OCI-M1 (cell line): ENCODE measurements around the gene ADGRG1.
"Not testable (repeated sequence)": the region's sequence is repeated elsewhere in the genome, so short reads cannot be mapped to it uniquely, and the experiment has no call there.

Source experiments
- DNase-seq: peaks from one replicate; lab custom pipeline; 2025; lab: John Stamatoyannopoulos, UW

The ADGRG1 gene

DNA sequence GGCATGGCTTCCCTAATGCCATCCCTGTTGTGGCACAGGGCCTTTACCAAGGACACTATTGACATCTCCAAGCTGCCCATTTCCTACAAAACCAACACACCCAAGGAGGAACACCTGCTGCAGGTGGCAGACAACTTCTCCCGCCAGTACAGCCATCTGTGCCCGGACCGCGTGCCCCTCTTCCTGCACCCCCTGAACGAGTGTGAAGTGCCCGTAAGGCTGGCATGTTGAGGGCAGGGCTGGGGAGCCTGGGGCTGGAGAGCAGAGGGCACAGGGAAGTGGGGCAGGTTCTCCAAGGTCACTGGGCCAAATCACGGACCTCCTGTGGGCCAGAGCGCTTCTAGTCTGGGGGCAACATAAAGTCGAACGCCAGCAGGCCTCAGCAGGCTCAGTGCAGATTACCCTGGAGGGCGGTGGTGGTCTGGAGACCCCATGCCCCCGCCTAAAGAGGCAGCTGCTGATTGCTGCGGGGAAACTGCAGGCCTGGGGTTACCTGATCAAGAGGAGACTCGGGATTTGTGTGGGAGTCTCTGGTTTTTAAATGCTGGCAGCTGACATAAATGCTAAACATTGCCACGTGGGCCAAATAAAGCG, 70.5 kb downstream of the ADGRG1 start:
- DNase-seq, result no peak

- DNase-seq, result no peak
These were observed 71.1 kb downstream of the ADGRG1 start for GRCh38 chr16:57699481-57699880.

DNA sequence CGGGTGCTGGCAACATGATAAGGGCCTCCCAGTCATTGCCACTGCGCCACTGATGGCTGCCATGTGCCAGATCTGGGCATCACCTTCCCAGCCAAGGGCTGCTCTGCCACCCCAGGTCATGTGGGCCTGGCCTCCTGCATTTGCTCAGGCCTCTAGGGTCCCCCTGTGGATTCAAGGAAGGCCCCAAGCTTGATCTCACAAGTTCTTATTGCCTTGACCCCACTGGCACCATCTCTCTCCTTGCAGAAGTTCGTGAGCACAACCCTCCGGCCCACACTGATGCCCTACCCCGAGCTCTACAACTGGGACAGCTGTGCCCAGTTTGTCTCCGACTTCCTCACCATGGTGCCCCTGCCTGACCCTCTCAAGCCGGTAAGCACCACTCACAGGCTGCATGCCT, 71.5 kb downstream of the ADGRG1 start:
- DNase-seq, result no peak

- DNase-seq, result peak; percentile 62
These were observed 72.5 kb downstream of the ADGRG1 start for GRCh38 chr16:57700781-57701551.

- no peak for DNase-seq
These were observed 73.4 kb downstream of the ADGRG1 start for GRCh38 chr16:57701759-57702371.

DNA sequence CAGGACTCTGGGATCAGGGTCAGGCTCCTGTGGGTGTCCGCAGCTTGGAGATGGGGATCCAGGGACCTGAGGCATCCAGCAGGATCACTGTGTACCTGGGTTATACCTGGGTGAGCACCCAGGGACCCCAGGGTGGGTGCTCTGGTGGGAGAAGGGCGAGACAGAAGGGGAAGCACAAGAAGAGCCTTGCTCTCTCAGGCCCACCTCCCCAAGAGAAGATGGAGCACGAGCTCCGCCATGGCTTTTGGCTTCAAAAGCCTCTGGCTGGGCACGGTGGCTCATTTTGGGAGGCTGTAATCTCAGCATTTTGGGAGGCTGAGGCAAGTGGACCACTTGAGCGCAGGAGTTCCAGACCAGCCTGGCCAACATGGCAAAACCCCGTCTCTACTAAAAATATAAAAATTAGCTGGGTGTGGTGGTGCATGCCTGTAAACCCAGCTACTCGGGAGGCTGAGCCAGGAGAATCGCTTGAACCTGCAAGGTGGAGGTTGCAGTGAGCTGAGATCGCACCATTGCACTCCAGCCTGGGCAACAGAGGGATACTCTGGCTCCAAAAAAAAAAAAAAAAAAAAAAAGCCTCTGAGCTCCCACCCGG, 75.1 kb downstream of the ADGRG1 start:
- DNase-seq, result no peak

DNA sequence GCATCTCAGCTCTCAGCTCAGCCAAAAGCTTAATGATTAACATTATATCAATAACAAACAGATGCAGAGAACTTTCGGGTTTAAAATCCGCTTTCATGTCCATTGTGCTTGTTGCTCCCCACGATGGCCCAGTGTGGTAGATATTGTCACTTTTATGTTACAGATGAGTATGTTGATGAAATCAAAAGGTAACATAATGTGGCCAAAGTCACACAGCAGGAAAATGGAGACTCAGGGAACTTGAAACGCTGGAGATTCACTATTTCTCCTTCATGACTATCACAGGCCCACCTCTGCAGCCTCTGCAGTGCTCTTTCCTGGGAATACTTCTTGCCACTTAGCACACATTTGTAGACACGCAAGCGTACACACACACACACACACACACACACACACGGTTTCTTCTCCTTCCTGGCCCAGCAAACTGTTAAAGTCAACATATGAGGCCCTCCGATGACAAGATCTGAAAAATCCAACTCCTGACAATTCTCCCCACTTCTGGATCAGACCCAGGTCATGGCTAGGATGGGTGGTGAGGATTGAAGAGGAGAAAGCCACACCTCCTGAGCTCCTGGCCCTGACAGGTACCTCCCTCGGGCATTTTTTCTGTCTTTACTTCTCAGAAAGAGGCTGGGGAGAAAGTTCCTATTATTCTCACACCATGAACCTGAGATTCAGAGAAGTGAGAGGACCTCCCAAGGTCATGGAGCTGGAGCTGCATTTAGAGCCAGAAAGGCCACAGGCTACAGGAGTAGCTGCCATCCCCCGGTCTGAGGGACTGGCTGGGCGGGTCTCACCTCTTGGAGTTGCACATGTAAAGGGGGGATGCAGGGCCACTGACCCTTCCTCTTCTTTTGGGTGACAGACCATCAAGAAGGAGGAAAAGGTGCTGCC, 75.8 kb downstream of the ADGRG1 start:
- DNase-seq, result no peak

GRCh38 chr16:57704905-57705852, 76.7 kb downstream of the ADGRG1 start:
- DNase-seq, result no peak

DNA sequence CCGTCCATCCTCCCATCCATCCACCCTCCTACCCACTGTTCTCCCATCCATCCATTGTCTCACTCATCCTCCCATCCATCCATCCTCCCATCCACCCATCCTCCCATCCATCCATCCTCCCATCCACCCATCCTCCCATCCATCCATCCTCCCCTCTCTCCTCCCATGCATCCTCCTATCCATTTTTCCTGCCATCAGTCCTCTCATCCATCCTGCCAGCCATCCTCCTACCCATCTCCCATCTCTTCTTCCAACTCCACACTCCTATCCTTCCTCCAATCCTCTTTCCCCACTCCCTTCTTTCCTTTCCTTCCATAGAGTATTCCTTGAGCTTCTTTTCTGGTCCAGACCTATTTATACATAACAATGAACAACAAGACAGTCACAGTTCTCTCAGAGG, 78.3 kb downstream of the ADGRG1 start:
- no peak for DNase-seq

DNA sequence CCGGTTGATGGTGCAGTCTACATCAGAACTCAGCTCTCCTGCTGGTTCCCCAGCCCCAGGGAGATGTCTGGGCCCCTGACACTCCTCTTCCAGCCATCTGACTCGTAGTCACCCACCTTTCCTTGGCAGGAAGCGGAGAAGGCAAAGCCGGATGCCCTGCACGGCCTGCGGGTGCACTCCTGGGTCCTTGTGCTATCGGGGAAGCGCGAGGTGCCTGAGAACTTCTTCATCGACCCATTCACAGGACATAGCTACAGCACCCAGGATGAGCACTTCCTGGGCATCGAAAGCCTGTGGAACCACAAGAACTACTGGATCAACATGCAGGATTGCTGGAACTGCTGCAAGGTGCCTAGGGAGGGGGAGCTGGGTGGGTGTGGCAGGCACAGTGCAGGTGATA, 78.9 kb downstream of the ADGRG1 start:
- DNase-seq, result no peak

DNA sequence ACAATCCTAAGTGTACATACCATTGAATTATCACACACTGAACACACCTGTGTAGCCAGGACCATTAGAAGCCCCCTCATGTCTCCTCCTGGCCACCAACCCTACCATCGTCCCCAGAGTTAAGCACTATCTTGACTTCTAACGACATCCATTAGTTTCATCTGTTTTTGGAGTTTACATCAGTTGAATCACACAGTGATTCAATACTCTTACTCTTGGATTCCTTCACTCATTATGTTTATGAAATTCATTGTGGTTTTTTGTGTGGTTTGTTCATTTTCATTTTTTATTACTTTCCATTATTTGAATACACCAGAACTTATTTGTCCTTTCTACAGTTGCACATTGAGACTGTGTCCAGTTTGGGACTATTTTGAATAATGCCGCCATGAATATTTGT, 79.7 kb downstream of the ADGRG1 start:
- DNase-seq, result no peak

DNA sequence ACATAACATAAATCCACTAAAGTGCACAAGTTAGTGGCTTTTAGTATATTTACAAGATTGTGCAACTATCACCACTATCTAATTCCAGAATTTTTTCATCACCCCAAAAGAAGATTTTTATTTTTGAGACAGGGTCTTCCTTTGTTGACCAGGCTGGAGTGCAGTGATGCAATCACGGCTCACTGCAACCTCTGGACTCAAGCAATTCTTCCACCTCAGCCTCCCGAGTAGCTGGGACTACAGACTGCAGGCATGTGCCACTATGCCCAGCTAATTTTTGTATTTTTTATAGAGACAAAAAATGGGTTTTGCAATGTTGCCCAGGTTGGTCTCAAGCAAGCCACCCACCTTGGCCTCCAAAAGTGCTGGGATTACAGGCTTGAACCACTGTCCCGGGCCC, 81.2 kb downstream of the ADGRG1 start:
- DNase-seq, result no peak

DNA sequence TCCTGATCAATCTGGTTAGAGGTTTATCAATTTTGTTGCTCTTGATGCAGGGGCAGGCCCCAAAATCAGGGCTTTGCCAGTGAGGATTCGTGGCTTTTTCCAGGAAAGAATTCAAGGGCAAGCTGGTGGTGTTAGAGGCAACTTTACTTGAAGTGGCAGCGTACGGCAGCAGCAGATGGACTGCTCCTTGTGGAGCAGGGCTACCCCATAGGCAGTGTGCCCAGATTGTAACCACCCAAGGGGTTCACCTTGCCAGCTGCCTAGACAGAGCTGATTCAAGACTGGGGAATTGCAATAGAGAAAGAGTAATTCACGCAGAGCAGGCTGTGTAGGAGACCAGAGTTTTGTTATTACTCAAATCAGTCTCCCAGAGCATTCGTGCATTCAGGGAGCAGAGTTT, 82.9 kb downstream of the ADGRG1 start:
- no peak for DNase-seq

DNA sequence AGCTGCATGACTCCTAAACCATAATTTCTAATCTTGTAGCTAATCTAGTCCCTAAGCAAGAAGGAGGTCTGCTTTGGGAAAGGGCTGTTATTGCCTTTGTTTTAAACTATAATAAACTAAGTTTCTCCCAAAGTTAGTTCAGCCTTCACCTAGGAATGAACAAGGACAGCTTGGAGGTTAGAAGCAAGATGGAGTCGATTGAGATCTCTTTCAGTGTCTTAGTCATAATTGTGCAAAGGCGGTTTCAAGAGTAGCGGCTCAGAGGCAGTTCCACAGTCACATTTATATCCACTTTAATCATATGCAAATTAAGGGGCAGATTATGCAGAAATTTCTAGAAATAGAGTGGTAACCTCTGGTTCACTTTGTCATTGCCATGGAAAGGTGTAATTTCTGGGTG, 83.6 kb downstream of the ADGRG1 start:
- no peak for DNase-seq

- not testable (repeated sequence) for DNase-seq
These were observed 84.1 kb downstream of the ADGRG1 start for GRCh38 chr16:57712569-57712968.

DNA sequence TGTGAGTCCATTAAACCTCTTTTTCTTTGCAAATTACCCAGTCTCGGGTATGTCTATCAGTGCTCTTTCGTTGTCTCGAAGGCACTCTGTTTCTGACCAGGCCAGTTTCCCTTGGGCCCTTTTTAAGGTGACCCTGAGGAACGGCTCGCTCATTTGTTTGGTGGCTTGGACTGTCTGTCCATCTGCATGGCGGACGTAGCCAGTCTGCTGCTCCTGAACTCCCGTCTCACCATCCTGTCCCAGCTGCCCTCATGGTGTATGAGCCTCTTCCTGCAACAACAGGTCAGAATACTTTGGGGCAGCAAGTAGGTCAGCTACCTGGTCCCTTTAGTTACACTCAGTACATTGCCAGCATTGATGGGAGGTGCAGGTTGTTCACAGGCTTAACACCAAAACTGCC, 85.2 kb downstream of the ADGRG1 start:
- DNase-seq, result no peak

DNA sequence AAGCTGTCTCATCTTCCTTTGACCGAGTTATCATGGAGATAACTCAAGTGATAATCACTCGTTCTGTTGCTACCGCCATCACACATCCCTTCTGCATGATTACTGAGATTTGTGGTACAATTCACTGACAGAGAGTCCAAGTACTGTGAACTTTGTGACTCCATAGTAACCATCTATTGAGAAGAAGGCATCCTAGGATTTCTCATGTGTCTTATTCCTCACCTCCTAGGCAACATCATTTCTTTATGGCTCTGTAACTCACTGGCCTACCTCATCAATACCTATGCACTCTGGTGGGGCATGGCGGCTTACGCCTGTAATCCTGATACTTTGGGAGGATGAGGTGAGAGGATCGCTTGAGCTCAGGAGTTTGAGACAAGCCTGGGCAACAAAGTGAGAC, 85.6 kb downstream of the ADGRG1 start:
- DNase-seq, result no peak
